Liver (tissue), 3 donors: ENCODE data around the gene C19orf25.

Source experiments
- FOXA1 ChIP-seq: IDR thresholded peaks from 2 replicates; pipeline ENCODE4 v1.6.1; 2016; ENCODE audit warnings: antibody characterized with exemption
- GABPA ChIP-seq, 2 donors: IDR thresholded peaks in 1 of 2; conservative IDR thresholded peaks in 1 of 2; 2 replicates each; pipeline ENCODE4 v1.6.1; 2016; ENCODE audit warnings: antibody characterized with exemption in 2 of 2, mild to moderate bottlenecking in 1 of 2, moderate library complexity in 1 of 2
- RAD21 ChIP-seq, 2 donors: IDR thresholded peaks; 2 replicates each; pipeline ENCODE4 v1.6.1; 2016; ENCODE audit warnings: antibody characterized with exemption in 2 of 2, mild to moderate bottlenecking in 2 of 2
- SP1 ChIP-seq: IDR thresholded peaks from 2 replicates; pipeline ENCODE4 v1.6.1; 2018; ENCODE audit warnings: antibody characterized with exemption, mild to moderate bottlenecking
- TAF1 ChIP-seq: conservative IDR thresholded peaks from 2 replicates; pipeline ENCODE4 v1.6.1; 2016; ENCODE audit warnings: antibody characterized with exemption, mild to moderate bottlenecking
- YY1 ChIP-seq: IDR thresholded peaks from 2 replicates; pipeline ENCODE4 v1.6.1; 2016; ENCODE audit warnings: antibody characterized with exemption, mild to moderate bottlenecking
- TF ChIP-seq, protein P1 (sequence below): fragments of 150-350 bp; IDR thresholded peaks from 2 replicates; pipeline ENCODE4 v1.5.1; 2017; ENCODE audit warnings: improper control_type of control experiment, low read depth, low read length; ENCODE audit not compliant: missing input control
- TF ChIP-seq, protein P2 (sequence below): IDR thresholded peaks from 2 replicates; pipeline ENCODE4 v1.6.1; 2016; ENCODE audit warnings: antibody characterized with exemption
- TF ChIP-seq, protein P3 (sequence below): IDR thresholded peaks from 2 replicates; pipeline ENCODE4 v1.6.1; 2016; ENCODE audit warnings: antibody characterized with exemption, mild to moderate bottlenecking
- donor health status: healthy.
- donor health status: healthy.

DNA sequence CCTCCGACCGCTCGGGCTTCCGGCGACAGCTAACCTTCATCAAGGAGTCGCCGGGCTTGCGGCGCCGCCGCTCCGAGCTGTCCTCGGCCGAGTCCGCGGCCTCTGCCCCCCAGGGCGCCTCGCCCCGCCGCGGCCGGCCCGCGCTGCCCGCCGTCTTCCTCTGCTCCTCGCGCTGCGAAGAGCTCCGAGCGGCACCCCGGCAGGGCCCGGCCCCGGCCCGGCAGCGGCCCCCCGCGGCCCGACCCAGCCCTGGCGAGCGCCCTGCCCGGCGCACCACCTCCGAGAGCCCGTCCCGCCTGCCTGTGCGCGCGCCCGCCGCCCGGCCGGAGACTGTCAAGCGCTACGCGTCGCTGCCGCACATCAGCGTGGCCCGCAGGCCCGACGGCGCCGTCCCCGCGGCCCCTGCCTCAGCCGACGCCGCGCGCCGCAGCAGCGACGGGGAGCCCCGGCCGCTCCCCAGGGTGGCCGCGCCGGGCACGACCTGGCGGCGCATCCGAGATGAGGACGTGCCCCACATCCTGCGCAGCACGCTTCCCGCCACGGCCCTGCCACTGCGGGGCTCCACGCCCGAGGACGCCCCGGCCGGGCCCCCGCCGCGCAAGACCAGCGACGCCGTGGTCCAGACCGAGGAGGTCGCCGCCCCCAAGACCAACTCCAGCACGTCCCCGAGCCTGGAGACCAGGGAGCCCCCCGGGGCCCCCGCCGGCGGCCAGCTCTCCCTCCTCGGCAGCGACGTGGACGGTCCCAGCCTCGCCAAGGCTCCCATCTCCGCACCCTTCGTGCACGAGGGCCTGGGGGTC, 9.6 kb downstream of the C19orf25 start:
- TF ChIP-seq, protein P1, sequence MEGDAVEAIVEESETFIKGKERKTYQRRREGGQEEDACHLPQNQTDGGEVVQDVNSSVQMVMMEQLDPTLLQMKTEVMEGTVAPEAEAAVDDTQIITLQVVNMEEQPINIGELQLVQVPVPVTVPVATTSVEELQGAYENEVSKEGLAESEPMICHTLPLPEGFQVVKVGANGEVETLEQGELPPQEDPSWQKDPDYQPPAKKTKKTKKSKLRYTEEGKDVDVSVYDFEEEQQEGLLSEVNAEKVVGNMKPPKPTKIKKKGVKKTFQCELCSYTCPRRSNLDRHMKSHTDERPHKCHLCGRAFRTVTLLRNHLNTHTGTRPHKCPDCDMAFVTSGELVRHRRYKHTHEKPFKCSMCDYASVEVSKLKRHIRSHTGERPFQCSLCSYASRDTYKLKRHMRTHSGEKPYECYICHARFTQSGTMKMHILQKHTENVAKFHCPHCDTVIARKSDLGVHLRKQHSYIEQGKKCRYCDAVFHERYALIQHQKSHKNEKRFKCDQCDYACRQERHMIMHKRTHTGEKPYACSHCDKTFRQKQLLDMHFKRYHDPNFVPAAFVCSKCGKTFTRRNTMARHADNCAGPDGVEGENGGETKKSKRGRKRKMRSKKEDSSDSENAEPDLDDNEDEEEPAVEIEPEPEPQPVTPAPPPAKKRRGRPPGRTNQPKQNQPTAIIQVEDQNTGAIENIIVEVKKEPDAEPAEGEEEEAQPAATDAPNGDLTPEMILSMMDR: no peak
- TF ChIP-seq, protein P2, sequence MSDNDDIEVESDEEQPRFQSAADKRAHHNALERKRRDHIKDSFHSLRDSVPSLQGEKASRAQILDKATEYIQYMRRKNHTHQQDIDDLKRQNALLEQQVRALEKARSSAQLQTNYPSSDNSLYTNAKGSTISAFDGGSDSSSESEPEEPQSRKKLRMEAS: no peak
- TF ChIP-seq FOXA1 (no peak), GABPA (IDR thresholded peaks at IDR 0.05 in 1 of 2, conservative IDR thresholded peaks at IDR 0.05 in 1 of 2) (no peak), TAF1 (no peak), RAD21 (IDR thresholded peaks at IDR 0.05) (no peak), YY1 (no peak), SP1 (no peak)
- TF ChIP-seq, protein P3, sequence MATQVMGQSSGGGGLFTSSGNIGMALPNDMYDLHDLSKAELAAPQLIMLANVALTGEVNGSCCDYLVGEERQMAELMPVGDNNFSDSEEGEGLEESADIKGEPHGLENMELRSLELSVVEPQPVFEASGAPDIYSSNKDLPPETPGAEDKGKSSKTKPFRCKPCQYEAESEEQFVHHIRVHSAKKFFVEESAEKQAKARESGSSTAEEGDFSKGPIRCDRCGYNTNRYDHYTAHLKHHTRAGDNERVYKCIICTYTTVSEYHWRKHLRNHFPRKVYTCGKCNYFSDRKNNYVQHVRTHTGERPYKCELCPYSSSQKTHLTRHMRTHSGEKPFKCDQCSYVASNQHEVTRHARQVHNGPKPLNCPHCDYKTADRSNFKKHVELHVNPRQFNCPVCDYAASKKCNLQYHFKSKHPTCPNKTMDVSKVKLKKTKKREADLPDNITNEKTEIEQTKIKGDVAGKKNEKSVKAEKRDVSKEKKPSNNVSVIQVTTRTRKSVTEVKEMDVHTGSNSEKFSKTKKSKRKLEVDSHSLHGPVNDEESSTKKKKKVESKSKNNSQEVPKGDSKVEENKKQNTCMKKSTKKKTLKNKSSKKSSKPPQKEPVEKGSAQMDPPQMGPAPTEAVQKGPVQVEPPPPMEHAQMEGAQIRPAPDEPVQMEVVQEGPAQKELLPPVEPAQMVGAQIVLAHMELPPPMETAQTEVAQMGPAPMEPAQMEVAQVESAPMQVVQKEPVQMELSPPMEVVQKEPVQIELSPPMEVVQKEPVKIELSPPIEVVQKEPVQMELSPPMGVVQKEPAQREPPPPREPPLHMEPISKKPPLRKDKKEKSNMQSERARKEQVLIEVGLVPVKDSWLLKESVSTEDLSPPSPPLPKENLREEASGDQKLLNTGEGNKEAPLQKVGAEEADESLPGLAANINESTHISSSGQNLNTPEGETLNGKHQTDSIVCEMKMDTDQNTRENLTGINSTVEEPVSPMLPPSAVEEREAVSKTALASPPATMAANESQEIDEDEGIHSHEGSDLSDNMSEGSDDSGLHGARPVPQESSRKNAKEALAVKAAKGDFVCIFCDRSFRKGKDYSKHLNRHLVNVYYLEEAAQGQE: no peak
